B cell (primary cell): Measurements from ENCODE around the gene HSD11B1. TPM values are rescaled to one million over a fixed set of nuclear protein-coding genes. Genes with fewer than 3 reads are reported as not detected.
A peak's percentile ranks its signal among the peaks of the same experiment; 100 is the strongest.

ENCODE experiments used
- ATAC-seq: fragments of 200-7000 bp; cut with Tn5 transposase; one replicate; pipeline ENCODE4 v1.10.0; 2021; ENCODE audit warnings: low read depth, mild to moderate bottlenecking, moderate number of reproducible peaks, moderate library complexity
- CTCF ChIA-PET: fragments of 350-600 bp; sonication (Branson Sonifier 250); formaldehyde crosslinking; loops from one replicate; lab custom pipeline; 2021; ENCODE audit warnings: antibody characterized with exemption, inconsistent platforms; lab: Charles Lee
- POLR2A ChIA-PET: fragments of 350-600 bp; sonication (Branson Sonifier 250); formaldehyde crosslinking; loops from one replicate; lab custom pipeline; 2021; ENCODE audit warnings: antibody characterized with exemption; lab: Charles Lee
- DNase-seq: peaks from one replicate; pipeline ENCODE4 v3.0.0; 2013
- H2AFZ ChIP-seq: 2 replicates; pipeline ENCODE4 v1.6.1; 2012; ENCODE audit warnings: mild to moderate bottlenecking, low read depth, low read length; ENCODE audit not compliant: insufficient read depth, poor library complexity, severe bottlenecking
- H3K27ac ChIP-seq, 2 donors: 1 replicate in 1 of 2; 2 replicates in 1 of 2; pipeline ENCODE4 v1.5.1; 2012 to 2013; ENCODE audit warnings: low read length in 2 of 2, mild to moderate bottlenecking in 2 of 2, moderate library complexity in 1 of 2
- H3K27me3 ChIP-seq, 4 experiments: fragments of 200-600 bp in 1 of 4; sonication (generic) in 1 of 4; replicated peaks in 1 of 4; 1 replicate in 2 of 4; 2 replicates in 2 of 4; pipeline versions ENCODE4 v1.6.1 to v1.7.0; 2013 to 2016; ENCODE audit warnings: low read length in 3 of 4, mild to moderate bottlenecking in 2 of 4, mixed read lengths in 1 of 4, moderate library complexity in 1 of 4; ENCODE audit not compliant: insufficient read depth in 4 of 4, control insufficient read depth in 3 of 4; ENCODE audit errors: control extremely low read depth in 1 of 4
- H3K36me3 ChIP-seq, 2 experiments: replicated peaks in 1 of 2; 1 replicate in 1 of 2; 2 replicates in 1 of 2; pipeline versions ENCODE4 v1.6.1 to v1.7.1; 2013; ENCODE audit warnings: low read length in 1 of 2; ENCODE audit not compliant: insufficient read depth in 2 of 2, control insufficient read depth in 1 of 2; ENCODE audit errors: control extremely low read depth in 1 of 2, extremely low read depth in 1 of 2
- H3K4me1 ChIP-seq, 2 donors: fragments of 200-600 bp in 1 of 2; sonication (generic) in 1 of 2; 1 replicate in 1 of 2; 2 replicates in 1 of 2; pipeline versions ENCODE4 v1.5.1 to v1.6.1; 2013 to 2017; ENCODE audit warnings: low read length in 2 of 2; ENCODE audit not compliant: control insufficient read depth in 2 of 2, insufficient read depth in 2 of 2
- H3K4me2 ChIP-seq: replicated peaks from 2 replicates; pipeline ENCODE3; 2012; ENCODE audit warnings: mild to moderate bottlenecking, low read depth, low read length; ENCODE audit not compliant: poor library complexity, severe bottlenecking
- H3K4me3 ChIP-seq, 5 experiments: fragments of 200-600 bp in 1 of 5; sonication (generic) in 1 of 5; 1 replicate in 3 of 5; 2 replicates in 2 of 5; pipeline versions ENCODE4 v1.5.1 to v1.7.0; 2011 to 2016; ENCODE audit warnings: low read length in 4 of 5, mild to moderate bottlenecking in 4 of 5, low read depth in 2 of 5, control low read depth in 1 of 5, moderate library complexity in 1 of 5; ENCODE audit not compliant: insufficient read depth in 1 of 5; ENCODE audit errors: control extremely low read depth in 1 of 5, extremely low read depth in 1 of 5
- H3K79me2 ChIP-seq: fragments of 200-600 bp; sonication (generic); one replicate; pipeline ENCODE4 v1.6.0; 2016; ENCODE audit warnings: low read length; ENCODE audit not compliant: control insufficient read depth, insufficient read depth
- H3K9ac ChIP-seq: fragments of 200-600 bp; sonication (generic); 2 replicates; pipeline ENCODE4 v1.6.1; 2017; ENCODE audit warnings: mild to moderate bottlenecking, low read length, moderate library complexity
- H3K9me3 ChIP-seq, 3 donors: one replicate each; pipeline versions ENCODE4 v1.6.1 to v1.7.1; 2013; ENCODE audit warnings: low read length in 2 of 3; ENCODE audit not compliant: control insufficient read depth in 2 of 3, insufficient read depth in 1 of 3; ENCODE audit errors: control extremely low read depth in 1 of 3
- H4K20me1 ChIP-seq: 2 replicates; pipeline ENCODE4 v1.6.0; 2012; ENCODE audit warnings: mild to moderate bottlenecking, low read length; ENCODE audit not compliant: insufficient read depth, control insufficient read depth, poor library complexity, severe bottlenecking
- H3K27ac Mint-ChIP-seq: one replicate; pipeline ENCODE4 v1.8.0; 2021; ENCODE audit warnings: mixed read lengths
- H3K27me3 Mint-ChIP-seq: one replicate; pipeline ENCODE4 v1.8.0; 2021; ENCODE audit warnings: mixed read lengths
- H3K4me1 Mint-ChIP-seq: one replicate; pipeline ENCODE4 v1.8.0; 2021; ENCODE audit warnings: mixed read lengths
- H3K4me3 Mint-ChIP-seq: one replicate; pipeline ENCODE4 v1.8.0; 2021; ENCODE audit warnings: mixed read lengths
- H3K9me3 Mint-ChIP-seq: one replicate; pipeline ENCODE4 v1.8.0; 2022; ENCODE audit warnings: mixed read lengths; ENCODE audit not compliant: insufficient read depth
- EZH2 ChIP-seq: IDR thresholded peaks from 2 replicates; pipeline ENCODE4 v1.6.1; 2012; ENCODE audit warnings: borderline replicate concordance, low read depth, mild to moderate bottlenecking, moderate library complexity, low read length; ENCODE audit not compliant: insufficient read depth, poor library complexity, severe bottlenecking
- WGBS: methylation state at CpG from one replicate; pipeline ENCODE4 v1.1.5; 2013; ENCODE audit warnings: missing lambda C conversion rate; ENCODE audit not compliant: insufficient coverage; 5-methylcytosine and 5-hydroxymethylcytosine counted together
- intact Hi-C: fragments of 100-400 bp; cut with micrococcal nuclease; formaldehyde crosslinking; loops from one replicate; pipeline ENCODE4 v1.10.0; 2022
- polyA minus RNA-seq: library from RNA; depleted of rRNA, polyadenylated mRNA; stranded (reverse); fragments of >200 nt; gene quantifications from 2 replicates; pipeline ENCODE4 v1.2.3, GENCODE V29; 2012
- polyA plus RNA-seq: library from polyadenylated mRNA; depleted of rRNA; stranded (reverse); fragments of >200 nt; gene quantifications from 2 replicates; pipeline ENCODE4 v1.2.3, GENCODE V29; 2012
- total RNA-seq, 2 donors: library from RNA; stranded (reverse); fragments of 120-200 nt in 1 of 2; gene quantifications; 1 replicate in 1 of 2; 2 replicates in 1 of 2; pipeline versions ENCODE4 v1.2.3 to v1.2.4, GENCODE V29; 2013 to 2022
- TF ChIP-seq, protein P1 (sequence below): fragments of 200-600 bp; IDR thresholded peaks from one replicate; pipeline ENCODE4 v1.8.0; 2022; ENCODE audit warnings: antibody characterized with exemption, mild to moderate bottlenecking

Gene HSD11B1
- not detected in 2 replicates for total RNA-seq
- not detected for total RNA-seq (2013)
- polyA plus RNA-seq: not detected in 2 replicates
- polyA minus RNA-seq: not detected in 2 replicates

GRCh38 chr1:209704584-209704983, at the start of gene HSD11B1:
Gene HSD11B1 (plus strand): TSS chr1:209704846. CDS start chr1:209704943, 97 bp downstream.
- ATAC-seq: no peak
- Mint-ChIP-seq H3K27ac (no peak within 1 kb of the TSS), H3K4me3 (no peak within 1 kb of the TSS), H3K4me1 (peaks cover 10% of the 10 kb centered on the region), H3K9me3 (no peaks in the 10 kb centered on the region), H3K27me3 (peaks cover 8% of the 10 kb centered on the region)
- Histone ChIP-seq H3K27ac (no peak within 1 kb of the TSS), H3K4me3 (no peak within 1 kb of the TSS), H3K9me3 (no peaks in the 10 kb centered on the region), H2AFZ (no peak within 1 kb of the TSS), H3K27me3 (peaks cover 0 to 2% (median 0%) of the 10 kb centered on the region in 4 experiments), H3K4me1 (peaks cover 6 to 10% of the 10 kb centered on the region in 2 donors), H3K9ac (peak within 1 kb of the TSS; percentile 6), H3K4me2 (peak within 1 kb of the TSS; percentile 2), H4K20me1 (no peaks in the 10 kb centered on the region), H3K36me3 (no peaks in the 10 kb centered on the region), H3K79me2 (no peaks in the 10 kb centered on the region)
- 96% methylated on average over 3 of the region's 6 CpGs for WGBS
- ChIA-PET POLR2A (no interaction called here), CTCF (interaction anchor here (0.5 kb wide), 1 partner anchor 119 kb away, joined by 3 read pairs; no protein-coding TSS in a partner anchor)
- DNase-seq: no peak
- intact Hi-C loops: no loop called here
- TF ChIP-seq, protein P1, sequence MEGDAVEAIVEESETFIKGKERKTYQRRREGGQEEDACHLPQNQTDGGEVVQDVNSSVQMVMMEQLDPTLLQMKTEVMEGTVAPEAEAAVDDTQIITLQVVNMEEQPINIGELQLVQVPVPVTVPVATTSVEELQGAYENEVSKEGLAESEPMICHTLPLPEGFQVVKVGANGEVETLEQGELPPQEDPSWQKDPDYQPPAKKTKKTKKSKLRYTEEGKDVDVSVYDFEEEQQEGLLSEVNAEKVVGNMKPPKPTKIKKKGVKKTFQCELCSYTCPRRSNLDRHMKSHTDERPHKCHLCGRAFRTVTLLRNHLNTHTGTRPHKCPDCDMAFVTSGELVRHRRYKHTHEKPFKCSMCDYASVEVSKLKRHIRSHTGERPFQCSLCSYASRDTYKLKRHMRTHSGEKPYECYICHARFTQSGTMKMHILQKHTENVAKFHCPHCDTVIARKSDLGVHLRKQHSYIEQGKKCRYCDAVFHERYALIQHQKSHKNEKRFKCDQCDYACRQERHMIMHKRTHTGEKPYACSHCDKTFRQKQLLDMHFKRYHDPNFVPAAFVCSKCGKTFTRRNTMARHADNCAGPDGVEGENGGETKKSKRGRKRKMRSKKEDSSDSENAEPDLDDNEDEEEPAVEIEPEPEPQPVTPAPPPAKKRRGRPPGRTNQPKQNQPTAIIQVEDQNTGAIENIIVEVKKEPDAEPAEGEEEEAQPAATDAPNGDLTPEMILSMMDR: no peak
- no peak for TF ChIP-seq EZH2

- H3K9me3 ChIP-seq: no peaks in the 10 kb centered on the region
- WGBS: 93% methylated on average over 5 of the region's 9 CpGs
- H3K79me2 ChIP-seq: no peaks in the 10 kb centered on the region
- no peak overlapping the region for H2AFZ ChIP-seq
- Mint-ChIP-seq H3K27me3 (peaks cover 19% of the 10 kb centered on the region), H3K9me3 (no peaks in the 10 kb centered on the region), H3K4me1 (peaks cover 6% of the 10 kb centered on the region), H3K27ac (no peak overlapping the region), H3K4me3 (no peak overlapping the region)
- no peak for TF ChIP-seq EZH2
- TF ChIP-seq, protein P1: no peak
- no peak overlapping the region for H3K4me2 ChIP-seq
- ATAC-seq (no peak), DNase-seq (no peak)
- H3K27me3 ChIP-seq: peaks cover 0 to 8% (median 0%) of the 10 kb centered on the region in 4 experiments
- no peaks in the 10 kb centered on the region for H3K36me3 ChIP-seq
- no peak overlapping the region for H3K9ac ChIP-seq
- H4K20me1 ChIP-seq: no peaks in the 10 kb centered on the region
- CTCF ChIA-PET: no interaction called here
- intact Hi-C loops: no loop called here
- H3K4me3 ChIP-seq: no peak overlapping the region
- H3K4me1 ChIP-seq: peaks cover 5% of the 10 kb centered on the region in 2 donors
- POLR2A ChIA-PET: no interaction called here
- H3K27ac ChIP-seq: no peak overlapping the region
Observed at GRCh38 chr1:209655411-209656231, 49.0 kb upstream of the HSD11B1 start.
